GM03348 (cell line): Measurements from ENCODE around the gene IQSEC3.
"Not testable (repeated sequence)": the region's sequence is repeated elsewhere in the genome, so short reads cannot be mapped to it uniquely, and the experiment has no call there.

Experiments used
- DNase-seq: peaks from one replicate; pipeline ENCODE4 v3.0.0; 2012; ENCODE audit warnings: low spot score

Gene IQSEC3

DNA sequence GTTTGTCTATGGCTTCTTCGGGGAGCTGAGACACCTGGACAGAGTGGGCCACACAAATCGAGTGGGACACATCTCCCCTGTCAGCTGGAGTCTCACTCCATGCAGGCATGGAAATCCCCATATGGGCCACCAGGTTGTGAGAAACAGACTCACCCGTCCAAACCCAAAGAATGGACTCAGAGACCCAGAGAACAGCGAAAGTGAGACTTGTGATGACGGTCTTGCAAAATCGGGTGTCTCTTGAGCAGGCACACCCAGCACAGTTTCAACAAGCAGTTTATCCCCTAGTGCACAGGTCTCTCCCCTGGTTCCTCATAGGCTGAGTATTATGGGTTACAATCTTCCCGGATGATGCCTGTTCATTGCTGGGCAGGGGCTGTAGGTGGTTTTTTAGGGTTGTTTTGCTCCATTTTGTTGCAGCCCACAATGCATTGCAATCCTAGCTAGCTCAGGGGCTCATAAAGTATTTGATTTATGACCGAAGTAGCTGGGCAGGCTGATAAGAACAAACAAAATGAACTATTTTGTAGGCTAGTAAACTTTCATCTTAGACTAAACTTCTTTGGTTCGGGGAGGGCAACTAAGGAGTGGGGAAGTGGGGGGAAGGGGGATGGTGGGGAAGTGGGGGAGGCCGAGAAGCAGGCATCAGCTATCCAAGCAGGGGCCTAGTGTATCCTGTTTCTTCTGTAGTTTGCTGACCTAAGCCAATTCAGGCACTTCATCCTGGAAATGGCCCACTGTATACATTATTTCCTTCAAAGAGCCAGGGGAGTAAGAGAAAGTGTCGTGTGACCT, 45.3 kb downstream of the IQSEC3 start:
- DNase-seq = no peak

DNA sequence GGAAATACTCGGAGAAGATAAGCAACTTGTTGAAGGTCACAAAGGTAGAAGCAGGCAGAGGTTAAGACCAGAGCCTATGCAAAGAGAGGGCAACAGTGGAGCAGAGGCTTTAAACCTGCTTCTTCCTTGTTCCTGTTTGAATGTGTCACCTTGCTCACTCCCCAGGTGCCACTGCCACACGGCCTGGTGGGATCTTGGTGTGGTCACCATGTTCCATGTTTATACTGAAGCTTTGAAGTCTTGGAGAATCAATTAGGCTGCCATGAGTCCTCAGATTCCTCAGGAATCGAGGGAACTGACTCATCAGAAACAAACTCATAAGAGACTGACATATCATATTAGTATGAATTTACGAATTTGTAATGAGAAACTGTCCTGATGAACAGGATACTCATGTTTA, 46.8 kb downstream of the IQSEC3 start:
- no peak for DNase-seq

DNA sequence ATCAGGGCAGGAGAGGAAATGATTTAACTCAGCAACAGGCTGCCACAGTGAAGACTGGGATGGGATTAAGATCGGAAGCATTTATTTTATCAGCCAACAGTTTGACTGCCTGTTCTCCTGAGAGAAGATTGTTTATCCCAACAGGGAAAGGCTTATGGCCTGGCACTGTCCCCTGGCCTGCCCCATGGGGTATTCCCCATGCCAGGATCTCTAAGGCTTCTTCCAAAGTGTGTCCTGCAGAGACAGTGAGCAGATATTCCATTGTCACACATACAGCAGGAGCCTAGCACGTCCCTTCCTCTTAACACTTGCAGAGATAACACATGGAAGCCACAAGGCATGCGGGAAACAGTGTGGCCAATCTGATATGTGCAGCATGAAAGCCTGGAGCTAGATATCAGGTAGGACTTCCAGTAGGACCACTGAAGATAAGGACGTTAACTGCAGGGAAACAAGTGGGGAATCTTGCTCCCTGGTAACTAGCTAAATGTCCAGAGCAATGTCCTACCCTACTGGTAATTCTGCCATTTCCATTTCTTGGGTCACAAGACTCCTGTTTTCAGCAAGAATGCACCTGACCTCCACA, 48.2 kb downstream of the IQSEC3 start:
- DNase-seq = no peak

DNA sequence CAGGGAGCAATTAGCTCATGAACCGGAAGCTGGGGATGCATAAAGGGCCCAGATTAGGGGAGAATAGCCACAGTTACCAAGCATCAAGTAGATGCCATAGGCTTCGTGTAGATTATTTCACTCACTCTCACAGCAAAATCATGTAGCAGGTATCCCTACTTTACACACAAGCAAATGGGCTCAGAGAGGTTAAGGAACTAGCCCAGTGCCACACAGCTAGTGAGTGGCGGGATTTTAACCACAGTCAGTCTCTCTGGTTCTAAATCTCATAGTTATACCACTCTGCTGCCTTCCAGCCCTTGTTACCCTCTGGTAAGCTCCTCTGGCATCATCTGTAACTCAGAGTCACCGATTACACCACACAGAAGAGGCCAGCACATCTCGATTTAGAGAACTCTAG, 49.0 kb downstream of the IQSEC3 start:
- DNase-seq = no peak

DNA sequence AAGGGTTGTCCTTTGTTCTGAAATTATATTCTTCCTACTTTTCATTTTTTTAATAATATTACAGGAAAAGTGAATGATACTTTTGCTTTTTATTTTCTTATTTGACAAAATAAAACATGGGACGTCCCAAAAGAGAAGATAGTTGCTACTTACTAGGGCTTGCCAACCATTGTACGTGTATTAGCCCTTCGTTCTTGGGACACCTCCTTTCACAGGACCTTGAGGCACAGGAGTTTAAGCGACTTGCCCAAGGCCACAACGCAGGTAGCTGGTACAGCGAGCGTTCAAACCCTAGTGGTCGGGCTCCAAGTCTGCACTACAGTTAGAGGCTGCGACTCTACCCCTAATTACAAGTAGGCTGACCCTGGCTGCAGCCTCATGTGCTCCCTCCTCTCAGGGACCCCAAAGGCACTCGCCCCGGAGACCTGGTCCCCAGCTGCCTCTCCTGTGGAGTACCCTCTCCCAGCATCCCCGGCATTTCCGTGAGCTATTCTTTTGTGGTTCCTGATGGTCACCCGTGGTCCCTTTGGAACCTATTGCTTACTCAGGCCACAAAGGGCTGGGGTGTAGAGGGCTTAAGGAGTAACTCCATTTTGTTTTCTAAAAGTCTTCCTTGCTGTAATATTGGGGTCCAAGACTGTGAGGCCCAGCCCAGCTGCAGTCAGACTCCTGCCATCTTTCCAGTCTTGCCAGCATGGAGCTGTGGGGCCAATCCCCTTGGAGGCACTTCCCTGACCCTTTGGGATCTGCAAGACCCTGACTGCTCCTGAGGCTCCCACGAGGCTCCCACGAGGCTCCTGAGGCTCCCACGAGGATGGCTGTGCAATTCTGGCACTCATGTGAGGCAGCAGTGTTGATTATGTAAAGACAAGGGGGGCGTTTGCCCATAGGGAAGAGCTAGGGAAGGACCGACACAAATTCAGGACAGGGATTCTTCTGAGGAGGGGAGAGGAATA, 49.7 kb downstream of the IQSEC3 start:
- no peak for DNase-seq

DNA sequence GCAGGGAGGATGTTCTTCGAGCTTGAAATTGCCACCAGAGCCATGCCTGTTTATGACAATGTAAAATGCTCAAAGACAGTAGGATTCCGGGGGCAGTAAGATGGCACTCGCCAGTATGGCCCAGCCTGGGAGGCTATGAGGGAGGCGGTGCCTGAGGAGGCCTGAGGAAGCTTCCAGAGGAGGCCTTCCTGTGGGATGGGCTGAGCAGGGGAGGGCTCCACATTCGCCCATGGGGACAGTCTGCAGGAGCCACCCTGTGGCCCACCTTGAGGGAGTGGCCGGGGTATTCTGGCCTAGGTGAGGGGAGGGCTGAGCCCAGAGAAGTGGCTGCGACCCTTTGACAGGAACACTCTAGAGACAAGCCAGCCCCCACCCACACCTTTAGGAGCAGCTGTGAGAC, 50.7 kb downstream of the IQSEC3 start:
- no peak for DNase-seq

DNA sequence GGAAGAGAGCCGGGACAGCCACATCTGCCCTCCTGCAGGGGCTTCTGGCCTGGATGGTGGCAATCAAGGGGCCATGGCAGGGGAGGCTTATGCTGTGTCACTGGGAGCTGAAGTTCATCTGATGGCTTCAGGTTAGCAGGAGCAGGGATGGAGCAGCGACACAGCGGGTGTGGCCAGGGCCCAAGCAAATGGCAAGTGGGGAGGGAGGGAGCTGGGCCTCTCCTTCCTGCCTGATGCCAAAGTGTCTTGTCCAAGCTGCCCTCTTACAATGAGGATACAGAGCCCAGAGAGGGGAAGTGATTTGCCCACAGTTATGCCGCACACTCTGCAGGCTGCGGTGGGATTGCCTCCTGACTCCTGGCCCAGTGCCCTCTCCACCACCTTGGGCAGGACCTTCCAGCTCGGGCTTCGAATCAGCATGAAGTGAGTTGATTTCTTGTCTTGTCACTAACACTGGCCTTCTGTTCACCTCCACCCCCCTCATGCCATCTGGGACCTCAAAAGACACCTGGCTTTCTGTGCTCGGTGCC, 51.3 kb downstream of the IQSEC3 start:
- DNase-seq = no peak

DNA sequence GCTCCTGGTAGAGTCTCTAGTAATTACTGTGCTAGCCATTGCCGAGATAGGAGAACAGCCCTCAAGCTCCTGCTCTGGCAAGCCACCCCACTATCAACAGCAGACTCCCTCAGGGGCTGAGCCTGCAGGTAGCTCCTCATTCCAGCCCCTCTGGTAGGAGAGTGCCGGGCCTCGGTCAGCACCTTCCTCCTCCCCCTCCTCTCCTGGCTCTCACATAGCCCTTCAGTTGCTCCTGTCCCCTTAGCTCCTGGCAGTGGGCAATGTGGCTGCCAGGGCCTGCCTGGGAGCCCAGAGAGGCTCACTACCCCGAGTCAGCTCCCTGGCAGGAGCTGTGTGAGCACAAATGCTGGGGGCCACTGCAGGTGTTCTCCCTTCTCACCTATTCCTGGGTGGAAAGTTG, 52.0 kb downstream of the IQSEC3 start:
- DNase-seq = no peak

DNA sequence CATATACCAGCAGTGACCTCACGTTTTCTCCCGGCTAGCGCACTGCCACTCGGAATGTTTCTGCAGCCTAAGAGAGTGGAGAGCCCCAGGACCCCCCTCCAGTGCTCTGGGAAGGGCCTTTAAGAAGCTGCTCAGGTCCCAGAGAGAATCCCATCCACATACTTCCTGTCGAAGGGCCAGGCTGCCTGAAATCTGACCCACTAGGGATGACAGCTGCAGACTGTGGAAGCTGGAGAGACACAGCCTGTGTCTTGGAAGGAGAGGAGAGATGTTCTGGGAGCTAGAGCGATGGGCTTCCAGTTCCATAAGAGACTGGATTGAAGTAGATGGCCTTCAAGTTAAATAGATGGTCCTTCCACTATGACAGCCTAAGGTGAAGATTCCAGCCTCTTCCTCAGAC, 54.4 kb downstream of the IQSEC3 start:
- DNase-seq = no peak

DNA sequence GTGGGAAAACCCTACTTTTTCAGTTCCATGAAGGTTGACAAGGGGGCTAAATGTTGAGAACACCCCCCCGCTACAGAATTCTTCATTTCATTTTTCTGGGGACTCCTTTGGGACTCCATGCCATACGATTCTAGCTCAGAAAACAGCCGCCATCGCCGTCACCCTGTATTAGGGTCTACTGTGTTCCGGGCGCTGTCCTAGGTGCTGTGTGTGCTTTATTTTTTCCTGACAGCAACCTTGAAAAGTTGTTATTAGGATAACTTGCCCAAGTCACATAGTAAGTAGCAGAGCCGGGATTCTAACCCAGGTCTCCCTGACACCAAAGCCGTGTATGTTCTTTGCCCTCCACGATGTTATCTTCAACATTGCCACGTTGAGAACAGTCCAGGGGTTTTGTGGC, 55.1 kb downstream of the IQSEC3 start:
- no peak for DNase-seq

DNA sequence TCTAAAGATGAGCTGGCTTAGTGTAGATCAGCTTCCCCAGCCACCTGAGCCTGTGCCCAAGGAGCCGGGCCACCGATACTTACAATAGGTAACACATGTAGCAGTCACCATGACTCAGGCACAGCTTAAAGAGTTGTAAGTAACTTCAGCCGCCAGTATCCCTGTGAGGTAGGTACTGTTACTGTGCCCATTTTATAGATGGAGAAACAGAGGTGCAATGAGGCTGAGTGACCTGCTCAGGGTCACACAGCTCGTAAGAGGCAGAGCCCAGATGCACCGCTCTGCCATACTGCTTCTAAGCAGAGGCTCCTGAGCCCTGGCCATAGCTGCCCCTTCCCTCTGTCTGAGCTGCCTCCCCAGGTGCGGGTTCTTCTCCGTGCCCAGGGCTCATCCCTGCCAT, 58.5 kb downstream of the IQSEC3 start:
- DNase-seq = no peak

DNA sequence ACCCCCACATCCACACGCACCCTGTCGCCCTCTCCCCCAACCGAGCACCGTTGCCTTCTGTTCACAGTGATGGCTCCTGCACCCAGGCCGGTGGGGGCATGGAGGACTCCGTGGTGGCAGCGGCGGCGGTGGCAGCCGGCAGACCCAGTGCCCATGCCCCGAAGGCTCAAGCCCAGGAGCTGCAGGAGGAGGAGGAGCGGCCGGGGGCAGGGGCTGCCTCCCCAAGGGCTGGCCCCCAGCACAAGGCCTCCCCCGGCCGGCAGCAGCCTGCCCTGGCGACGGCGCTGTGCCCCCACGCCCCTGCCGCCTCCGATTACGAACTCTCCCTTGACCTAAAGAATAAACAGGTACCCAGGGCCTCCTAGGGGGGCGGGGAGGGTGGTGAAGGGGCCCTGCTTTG, 59.0 kb downstream of the IQSEC3 start:
- DNase-seq = no peak

DNA sequence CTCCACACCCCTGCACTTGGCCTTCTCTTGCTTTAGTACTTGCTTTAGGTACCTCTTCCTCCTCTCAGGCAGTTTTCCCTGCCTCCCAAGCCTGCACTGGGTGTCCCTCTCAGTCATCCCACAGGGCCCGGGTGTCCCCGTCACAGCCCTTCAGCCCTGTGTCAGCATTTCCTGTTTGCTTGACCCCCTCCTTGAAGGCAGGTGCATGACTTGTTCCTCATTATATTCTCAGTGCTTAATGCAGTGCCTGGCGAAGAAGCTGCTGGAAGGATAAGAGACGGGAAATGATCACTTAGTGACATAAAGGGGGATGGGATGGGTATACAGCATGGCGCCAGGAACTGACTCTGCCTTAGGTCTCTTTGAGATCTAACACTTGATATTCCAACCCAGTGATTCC, 61.5 kb downstream of the IQSEC3 start:
- DNase-seq = no peak

DNA sequence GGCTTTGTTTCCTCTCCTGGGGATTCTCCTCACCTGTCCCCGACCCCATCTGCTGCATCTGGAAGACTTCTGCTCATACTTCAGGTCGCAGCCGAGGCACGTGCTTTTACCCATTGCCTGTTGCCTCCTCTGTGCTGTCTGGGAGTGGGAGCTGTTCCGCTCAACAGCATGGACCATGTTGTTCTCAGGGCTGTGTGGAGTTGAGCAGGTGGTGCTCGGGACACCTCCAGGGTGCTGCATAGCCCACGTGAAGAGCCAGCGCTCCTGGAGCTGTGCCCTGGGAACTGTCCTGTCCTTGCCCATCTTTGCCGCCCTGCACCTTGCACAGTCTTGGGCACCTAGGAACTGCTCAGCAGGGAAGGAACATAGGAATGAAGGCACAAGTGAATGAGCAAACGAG, 62.4 kb downstream of the IQSEC3 start:
- DNase-seq = no peak

DNA sequence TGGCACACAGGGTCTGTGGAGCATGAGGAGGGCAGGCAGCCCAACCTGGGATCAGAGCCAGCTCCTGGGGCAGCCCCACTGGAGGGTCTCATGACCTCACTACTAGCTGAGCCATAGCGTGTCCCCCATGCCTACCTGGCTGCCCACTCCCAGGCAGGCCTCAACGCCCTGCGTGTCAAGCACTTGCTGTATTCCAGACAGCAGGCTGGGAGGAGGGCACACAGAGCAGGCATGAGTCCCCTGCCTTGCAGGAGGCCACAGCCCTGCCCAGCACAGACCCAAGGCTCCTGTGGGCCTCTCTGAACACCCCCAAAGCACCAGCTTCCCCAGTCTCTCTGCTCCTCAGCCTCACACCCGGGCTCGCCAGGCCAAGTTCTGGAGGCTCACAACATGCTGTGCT, 64.0 kb downstream of the IQSEC3 start:
- DNase-seq = no peak

DNA sequence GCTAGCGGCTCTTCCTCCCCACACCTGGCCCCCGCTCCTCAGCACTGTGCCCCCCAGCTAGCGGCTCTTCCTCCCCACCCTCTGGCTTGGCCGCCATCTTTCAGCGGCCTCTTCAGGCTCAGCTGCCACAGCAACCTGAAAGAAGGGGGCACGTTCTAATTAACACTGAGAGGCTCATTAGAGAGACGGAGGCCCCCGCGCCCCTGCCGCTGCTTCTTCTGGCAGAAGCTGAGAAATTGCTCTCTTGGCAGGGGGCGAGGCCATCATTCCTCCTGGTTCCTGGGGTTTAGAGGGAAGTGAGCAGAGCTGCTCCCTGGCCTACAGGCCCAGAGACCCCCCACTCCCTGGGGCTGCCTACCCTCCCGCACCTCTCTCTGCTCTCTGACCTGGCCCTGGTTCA, 64.4 kb downstream of the IQSEC3 start:
- DNase-seq = no peak

DNA sequence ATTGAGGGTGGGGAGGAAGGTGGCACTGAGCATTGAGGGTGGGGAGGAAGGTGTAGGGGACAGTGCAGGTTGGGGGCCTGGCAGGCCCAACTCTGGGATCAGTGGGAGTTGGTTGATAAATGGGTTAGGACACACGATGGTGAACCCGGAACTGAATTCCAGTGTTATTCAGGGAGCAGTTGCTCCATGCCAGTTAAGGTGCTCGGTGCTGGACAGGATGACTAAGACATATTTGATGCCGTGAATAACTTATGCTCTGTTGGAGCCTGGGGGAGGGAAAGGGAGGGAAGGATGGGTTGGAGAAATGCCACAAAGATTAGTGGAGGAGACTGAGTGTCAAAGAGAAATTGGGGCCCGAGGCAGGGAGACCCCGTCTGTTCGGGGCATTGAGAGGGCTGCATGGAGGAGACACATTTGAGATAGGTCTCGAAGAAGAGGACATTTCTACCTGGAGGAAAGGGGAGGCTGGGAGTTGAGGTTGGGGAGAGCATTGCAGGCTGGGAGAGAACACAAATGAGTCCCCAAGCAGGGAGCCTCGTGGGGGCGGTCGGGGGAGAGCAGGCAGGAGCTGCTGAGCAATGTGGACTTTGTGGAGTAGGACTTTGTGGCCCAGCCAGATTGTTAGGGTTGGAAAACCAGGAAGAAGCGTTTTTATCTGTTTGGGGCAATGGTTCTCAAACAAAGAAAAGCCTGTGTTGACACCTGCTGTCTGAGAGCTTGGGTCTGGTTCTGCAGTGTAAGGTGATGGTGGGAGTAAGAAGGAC, 65.3 kb downstream of the IQSEC3 start:
- DNase-seq = no peak

DNA sequence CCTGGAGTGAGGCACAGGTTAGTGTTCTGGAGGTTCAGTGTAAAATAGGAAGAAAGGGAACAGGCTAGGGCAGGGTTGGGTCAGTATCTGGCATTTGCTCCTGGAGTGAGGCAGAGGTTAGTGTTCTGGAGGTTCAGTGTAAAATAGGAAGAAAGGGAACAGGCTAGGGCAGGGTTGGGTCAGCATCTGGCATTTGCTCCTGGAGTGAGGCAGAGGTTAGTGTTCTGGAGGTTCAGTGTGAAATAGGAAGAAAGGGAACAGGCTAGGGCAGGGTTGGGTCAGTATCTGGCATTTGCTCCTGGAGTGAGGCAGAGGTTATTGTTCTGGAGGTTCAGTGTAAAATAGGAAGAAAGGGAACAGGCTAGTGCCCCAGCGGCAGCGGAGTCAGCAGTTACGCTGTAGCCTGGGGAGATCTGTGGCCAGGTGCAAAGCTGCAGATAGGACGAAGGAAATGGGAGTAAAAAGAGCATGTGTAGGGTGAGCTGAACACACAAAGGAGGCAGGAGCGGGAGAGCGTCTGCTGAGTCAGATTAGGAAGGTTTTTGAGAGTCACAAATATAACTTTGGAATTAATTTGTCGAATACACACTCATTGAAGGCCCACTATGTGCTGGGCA, 67.2 kb downstream of the IQSEC3 start:
- not testable (repeated sequence) for DNase-seq

DNA sequence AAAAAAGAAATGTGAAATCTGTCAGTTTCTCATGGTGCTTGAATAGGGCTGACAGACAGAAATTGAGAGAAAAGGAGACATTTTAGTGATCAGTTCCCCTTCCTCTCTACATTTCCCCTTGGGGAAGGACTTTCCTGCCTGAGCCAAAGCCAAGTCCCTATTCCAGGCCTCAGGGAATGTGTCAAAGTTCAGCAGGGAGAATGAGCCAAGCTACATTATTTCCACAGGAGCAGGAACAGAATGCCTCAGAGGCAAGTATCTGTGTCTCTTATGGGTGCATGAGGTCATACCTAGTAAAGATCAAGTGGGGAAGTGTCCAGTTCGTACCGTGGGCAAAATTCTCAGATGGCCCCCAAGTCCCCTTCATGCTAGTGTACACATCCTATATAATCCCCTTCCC, 68.6 kb downstream of the IQSEC3 start:
- DNase-seq = no peak

DNA sequence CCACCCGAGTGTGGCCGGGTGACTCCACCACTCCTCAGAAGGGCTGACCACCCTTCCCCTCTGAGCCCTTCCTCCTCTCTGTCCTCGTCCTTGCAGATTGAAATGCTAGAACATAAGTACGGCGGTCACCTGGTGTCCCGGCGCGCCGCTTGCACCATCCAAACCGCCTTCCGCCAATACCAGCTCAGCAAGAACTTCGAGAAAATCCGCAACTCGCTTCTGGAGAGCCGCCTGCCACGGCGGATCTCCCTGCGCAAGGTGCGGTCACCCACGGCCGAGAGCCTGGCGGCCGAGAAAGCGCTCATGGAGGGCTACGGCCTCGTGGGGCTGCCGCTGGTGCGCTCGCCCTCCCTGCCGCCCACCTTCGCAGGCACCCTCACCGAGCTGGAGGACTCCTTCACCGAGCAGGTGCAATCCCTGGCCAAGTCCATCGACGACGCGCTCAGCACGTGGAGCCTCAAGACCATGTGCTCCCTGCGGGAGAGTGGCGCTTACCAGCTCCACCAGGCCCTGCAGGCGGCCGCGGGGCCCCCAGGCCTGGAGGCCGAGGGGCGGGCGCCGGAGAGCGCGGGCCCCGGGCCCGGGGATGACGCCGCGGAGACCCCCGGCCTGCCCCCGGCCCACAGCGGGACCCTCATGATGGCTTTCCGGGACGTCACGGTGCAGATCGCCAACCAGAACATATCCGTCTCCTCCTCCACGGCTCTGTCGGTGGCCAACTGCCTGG, 71.8 kb downstream of the IQSEC3 start:
- DNase-seq = no peak
